ENCODE results near the gene APBA3. TPM values are rescaled to one million over a fixed set of nuclear protein-coding genes. Genes with fewer than 3 reads are reported as not detected.

APBA3 gene
- total and polyA plus RNA-seq, 9 of the 15 experiments (the other 6 are each of a cell fraction or from before 2014, with no cell fraction given), result 0.10 to 29.5 (median 11.5) TPM

GRCh38 chr19:3776479-3777040 is 15.1 kb upstream of the APBA3 start (continued):
- TF ChIP-seq FOXJ3 (CRISPR knock-in tag; IDR thresholded peaks at IDR 0.05) (no peak), PHTF2 (CRISPR knock-in tag; IDR thresholded peaks at IDR 0.05) (no peak), TCF3 (CRISPR knock-in tag; IDR thresholded peaks at IDR 0.05) (no peak), CREB3 (tag; conservative IDR thresholded peaks at IDR 0.05; ENCODE audit: low read depth) (no peak), DPF2 (IDR thresholded peaks at IDR 0.05) (no peak), U2AF2 (optimal IDR thresholded peaks at IDR 0.05; ENCODE audit: low read depth, low read length) (no peak), SMARCE1 (IDR thresholded peaks at IDR 0.05) (no peak), CXXC5 (CRISPR knock-in tag; IDR thresholded peaks at IDR 0.05) (no peak), MXD1 (CRISPR knock-in tag; IDR thresholded peaks at IDR 0.05; ENCODE audit: borderline replicate concordance, poor library complexity, severe bottlenecking) (no peak), AFF4 (CRISPR knock-in tag; IDR thresholded peaks at IDR 0.05) (no peak), PML (IDR thresholded peaks at IDR 0.05; ENCODE audit: low read length) (no peak), ZNF511 (CRISPR knock-in tag; IDR thresholded peaks at IDR 0.05) (no peak), KDM1A (IDR thresholded peaks at IDR 0.05) (peak; percentile 36 to 66; a peak in 3 of 4 replicates), KDM4B (IDR thresholded peaks at IDR 0.05; ENCODE audit: borderline replicate concordance in 2 of 2, low read depth in 1 of 2) (no peak), E2F3 (CRISPR knock-in tag; IDR thresholded peaks at IDR 0.05) (no peak)
- TF ChIP-seq, protein P1, sequence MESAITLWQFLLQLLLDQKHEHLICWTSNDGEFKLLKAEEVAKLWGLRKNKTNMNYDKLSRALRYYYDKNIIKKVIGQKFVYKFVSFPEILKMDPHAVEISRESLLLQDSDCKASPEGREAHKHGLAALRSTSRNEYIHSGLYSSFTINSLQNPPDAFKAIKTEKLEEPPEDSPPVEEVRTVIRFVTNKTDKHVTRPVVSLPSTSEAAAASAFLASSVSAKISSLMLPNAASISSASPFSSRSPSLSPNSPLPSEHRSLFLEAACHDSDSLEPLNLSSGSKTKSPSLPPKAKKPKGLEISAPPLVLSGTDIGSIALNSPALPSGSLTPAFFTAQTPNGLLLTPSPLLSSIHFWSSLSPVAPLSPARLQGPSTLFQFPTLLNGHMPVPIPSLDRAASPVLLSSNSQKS (CRISPR knock-in tag; IDR thresholded peaks at IDR 0.05), result no peak
- TF ChIP-seq, protein P2, sequence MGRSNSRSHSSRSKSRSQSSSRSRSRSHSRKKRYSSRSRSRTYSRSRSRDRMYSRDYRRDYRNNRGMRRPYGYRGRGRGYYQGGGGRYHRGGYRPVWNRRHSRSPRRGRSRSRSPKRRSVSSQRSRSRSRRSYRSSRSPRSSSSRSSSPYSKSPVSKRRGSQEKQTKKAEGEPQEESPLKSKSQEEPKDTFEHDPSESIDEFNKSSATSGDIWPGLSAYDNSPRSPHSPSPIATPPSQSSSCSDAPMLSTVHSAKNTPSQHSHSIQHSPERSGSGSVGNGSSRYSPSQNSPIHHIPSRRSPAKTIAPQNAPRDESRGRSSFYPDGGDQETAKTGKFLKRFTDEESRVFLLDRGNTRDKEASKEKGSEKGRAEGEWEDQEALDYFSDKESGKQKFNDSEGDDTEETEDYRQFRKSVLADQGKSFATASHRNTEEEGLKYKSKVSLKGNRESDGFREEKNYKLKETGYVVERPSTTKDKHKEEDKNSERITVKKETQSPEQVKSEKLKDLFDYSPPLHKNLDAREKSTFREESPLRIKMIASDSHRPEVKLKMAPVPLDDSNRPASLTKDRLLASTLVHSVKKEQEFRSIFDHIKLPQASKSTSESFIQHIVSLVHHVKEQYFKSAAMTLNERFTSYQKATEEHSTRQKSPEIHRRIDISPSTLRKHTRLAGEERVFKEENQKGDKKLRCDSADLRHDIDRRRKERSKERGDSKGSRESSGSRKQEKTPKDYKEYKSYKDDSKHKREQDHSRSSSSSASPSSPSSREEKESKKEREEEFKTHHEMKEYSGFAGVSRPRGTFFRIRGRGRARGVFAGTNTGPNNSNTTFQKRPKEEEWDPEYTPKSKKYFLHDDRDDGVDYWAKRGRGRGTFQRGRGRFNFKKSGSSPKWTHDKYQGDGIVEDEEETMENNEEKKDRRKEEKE (IDR thresholded peaks at IDR 0.05; ENCODE audit: borderline replicate concordance in 1 of 2, control insufficient read depth in 1 of 2, low read depth in 2 of 2, low read length in 1 of 2), result peak in 1 of 2 experiments; percentile 86; a peak in 2 of 4 replicates
